Activated T-helper 17 cell treated with anti-CD3 and anti-CD28 coated beads, Interleukin-2, amount 50 U/mL, for 72 hours (primary cell): ENCODE results near the gene ANKRD11. TPM values are rescaled to one million over a fixed set of nuclear protein-coding genes. Genes with fewer than 3 reads are reported as not detected.
"Not testable (repeated sequence)": the region's sequence is repeated elsewhere in the genome, so short reads cannot be mapped to it uniquely, and the experiment has no call there.

Experiments
- ATAC-seq: fragments of 150-1000 bp; cut with Tn5 transposase; replicated peaks from 2 replicates; pipeline ENCODE4 v1.10.0; 2021; ENCODE audit warnings: mild to moderate bottlenecking, moderate library complexity
- H3K27ac Mint-ChIP-seq: one replicate; pipeline ENCODE4 v1.8.0; 2022; ENCODE audit warnings: mixed read lengths
- H3K27me3 Mint-ChIP-seq: one replicate; pipeline ENCODE4 v1.8.0; 2022; ENCODE audit warnings: mixed read lengths
- H3K36me3 Mint-ChIP-seq: one replicate; pipeline ENCODE4 v1.8.0; 2022; ENCODE audit warnings: low read depth, mild to moderate bottlenecking, mixed read lengths
- H3K4me1 Mint-ChIP-seq: one replicate; pipeline ENCODE4 v1.8.0; 2022; ENCODE audit warnings: mixed read lengths
- H3K4me3 Mint-ChIP-seq: one replicate; pipeline ENCODE4 v1.8.0; 2022; ENCODE audit warnings: mild to moderate bottlenecking, mixed read lengths
- H3K9me3 Mint-ChIP-seq: one replicate; pipeline ENCODE4 v1.8.0; 2022; ENCODE audit warnings: mixed read lengths
- total RNA-seq, 2 donors: library from RNA; stranded (reverse); gene quantifications; one replicate each; pipeline ENCODE4 v1.2.3, GENCODE V29; 2022

Gene ANKRD11
- total RNA-seq, 2 donors from 2014 or later, result 166 to 178 TPM

- Mint-ChIP-seq H3K9me3 (peaks cover 8% of the 10 kb centered on the region), H3K27ac (no peak overlapping the region), H3K36me3 (no peaks in the 10 kb centered on the region), H3K4me3 (peak overlapping the region; percentile 67), H3K27me3 (no peaks in the 10 kb centered on the region), H3K4me1 (no peaks in the 10 kb centered on the region)
- ATAC-seq, result no peak
Observed at GRCh38 chr16:89246383-89246902, 243.9 kb downstream of the ANKRD11 start.

- ATAC-seq, result no peak
- Mint-ChIP-seq H3K27me3 (no peaks in the 10 kb centered on the region), H3K27ac (no peak overlapping the region), H3K9me3 (peaks cover under 1% of the 10 kb centered on the region), H3K36me3 (no peaks in the 10 kb centered on the region), H3K4me1 (no peaks in the 10 kb centered on the region), H3K4me3 (no peak overlapping the region)
Observed at GRCh38 chr16:89244754-89245153, 245.6 kb downstream of the ANKRD11 start.

GRCh38 chr16:89244264-89244663 lies 246.1 kb downstream of the ANKRD11 start:
- not testable (repeated sequence) for ATAC-seq, H3K36me3 Mint-ChIP-seq, H3K4me3 Mint-ChIP-seq, H3K27ac Mint-ChIP-seq, H3K27me3 Mint-ChIP-seq, H3K4me1 Mint-ChIP-seq, H3K9me3 Mint-ChIP-seq

GRCh38 chr16:89243664-89244063 lies 246.7 kb downstream of the ANKRD11 start:
- Mint-ChIP-seq H3K36me3 (no peaks in the 10 kb centered on the region), H3K4me1 (no peaks in the 10 kb centered on the region), H3K9me3 (no peaks in the 10 kb centered on the region), H3K27me3 (no peaks in the 10 kb centered on the region), H3K27ac (no peak overlapping the region), H3K4me3 (no peak overlapping the region)
- no peak for ATAC-seq

GRCh38 chr16:89242795-89243200 lies 247.6 kb downstream of the ANKRD11 start:
- H3K4me1 Mint-ChIP-seq, result no peaks in the 10 kb centered on the region
- no peak for ATAC-seq
- no peak overlapping the region for H3K4me3 Mint-ChIP-seq
- no peaks in the 10 kb centered on the region for H3K36me3 Mint-ChIP-seq
- no peak overlapping the region for H3K27ac Mint-ChIP-seq
- no peaks in the 10 kb centered on the region for H3K27me3 Mint-ChIP-seq
- no peaks in the 10 kb centered on the region for H3K9me3 Mint-ChIP-seq

GRCh38 chr16:89241187-89242007 lies 249.0 kb downstream of the ANKRD11 start:
- Mint-ChIP-seq H3K27ac (peak overlapping the region; percentile 95), H3K4me3 (peak overlapping the region; percentile 91), H3K4me1 (no peaks in the 10 kb centered on the region), H3K36me3 (no peaks in the 10 kb centered on the region), H3K27me3 (no peaks in the 10 kb centered on the region), H3K9me3 (no peaks in the 10 kb centered on the region)
- peak; percentile 82 for ATAC-seq

GRCh38 chr16:89237733-89238132 lies 252.6 kb downstream of the ANKRD11 start:
- H3K4me3 Mint-ChIP-seq, result no peak overlapping the region
- ATAC-seq, result no peak

GRCh38 chr16:89233678-89234490 lies 256.5 kb downstream of the ANKRD11 start:
- Mint-ChIP-seq H3K9me3 (no peaks in the 10 kb centered on the region), H3K4me3 (no peak overlapping the region), H3K27me3 (no peaks in the 10 kb centered on the region), H3K4me1 (no peaks in the 10 kb centered on the region), H3K27ac (no peak overlapping the region), H3K36me3 (peaks cover 30% of the 10 kb centered on the region)
- no peak for ATAC-seq

More at GRCh38 chr16:89237733-89238132, 252.6 kb downstream of the ANKRD11 start:
- Mint-ChIP-seq H3K4me1 (no peaks in the 10 kb centered on the region), H3K27ac (no peak overlapping the region), H3K9me3 (no peaks in the 10 kb centered on the region), H3K27me3 (no peaks in the 10 kb centered on the region), H3K36me3 (peaks cover 12% of the 10 kb centered on the region)

GRCh38 chr16:89232107-89232506 lies 258.3 kb downstream of the ANKRD11 start:
- Mint-ChIP-seq H3K4me3 (no peak overlapping the region), H3K36me3 (peaks cover 48% of the 10 kb centered on the region), H3K4me1 (no peaks in the 10 kb centered on the region), H3K27me3 (no peaks in the 10 kb centered on the region), H3K9me3 (peaks cover 4% of the 10 kb centered on the region), H3K27ac (no peak overlapping the region)
- no peak for ATAC-seq

- no peak for ATAC-seq
- no peaks in the 10 kb centered on the region for H3K4me1 Mint-ChIP-seq
Observed at GRCh38 chr16:89230255-89230654, 260.1 kb downstream of the ANKRD11 start.

GRCh38 chr16:89224665-89225064 lies 265.7 kb downstream of the ANKRD11 start:
- Mint-ChIP-seq H3K4me1 (no peaks in the 10 kb centered on the region), H3K27ac (no peak overlapping the region), H3K27me3 (no peaks in the 10 kb centered on the region), H3K9me3 (peaks cover 4% of the 10 kb centered on the region), H3K36me3 (peaks cover 79% of the 10 kb centered on the region), H3K4me3 (no peak overlapping the region)
- no peak for ATAC-seq

More at GRCh38 chr16:89230255-89230654, 260.1 kb downstream of the ANKRD11 start:
- Mint-ChIP-seq H3K4me3 (no peak overlapping the region), H3K36me3 (peaks cover 66% of the 10 kb centered on the region), H3K27me3 (no peaks in the 10 kb centered on the region), H3K9me3 (peaks cover 4% of the 10 kb centered on the region), H3K27ac (no peak overlapping the region)

- Mint-ChIP-seq H3K27ac (no peak overlapping the region), H3K4me1 (peaks cover 5% of the 10 kb centered on the region), H3K9me3 (peaks cover under 1% of the 10 kb centered on the region), H3K4me3 (no peak overlapping the region), H3K36me3 (peaks cover 66% of the 10 kb centered on the region), H3K27me3 (no peaks in the 10 kb centered on the region)
- ATAC-seq, result no peak
Observed at GRCh38 chr16:89222931-89223330, 267.4 kb downstream of the ANKRD11 start.

- H3K4me1 Mint-ChIP-seq, result peaks cover 5% of the 10 kb centered on the region
- no peaks in the 10 kb centered on the region for H3K27me3 Mint-ChIP-seq
- H3K9me3 Mint-ChIP-seq, result no peaks in the 10 kb centered on the region
- no peak overlapping the region for H3K4me3 Mint-ChIP-seq
- ATAC-seq, result no peak
- peaks cover 53% of the 10 kb centered on the region for H3K36me3 Mint-ChIP-seq
- no peak overlapping the region for H3K27ac Mint-ChIP-seq
Observed at GRCh38 chr16:89221604-89222003, 268.8 kb downstream of the ANKRD11 start.

- no peak for ATAC-seq
- H3K27ac Mint-ChIP-seq, result peak overlapping the region; percentile 46
Observed at GRCh38 chr16:89219365-89219764, 271.0 kb downstream of the ANKRD11 start.

More at GRCh38 chr16:89219365-89219764, 271.0 kb downstream of the ANKRD11 start:
- peaks cover 30% of the 10 kb centered on the region for H3K36me3 Mint-ChIP-seq
- H3K4me3 Mint-ChIP-seq, result peak overlapping the region; percentile 69
- peaks cover 10% of the 10 kb centered on the region for H3K4me1 Mint-ChIP-seq
- H3K27me3 Mint-ChIP-seq, result no peaks in the 10 kb centered on the region
- H3K9me3 Mint-ChIP-seq, result no peaks in the 10 kb centered on the region
